ENCODE results near the gene FUNDC2. TPM values are rescaled to one million over a fixed set of nuclear protein-coding genes. Genes with fewer than 3 reads are reported as not detected.
A peak's percentile ranks its signal among the peaks of the same experiment; 100 is the strongest.

The FUNDC2 gene
- total RNA-seq, 2 experiments from 2014 or later: 83.7 to 89.0 TPM

DNA sequence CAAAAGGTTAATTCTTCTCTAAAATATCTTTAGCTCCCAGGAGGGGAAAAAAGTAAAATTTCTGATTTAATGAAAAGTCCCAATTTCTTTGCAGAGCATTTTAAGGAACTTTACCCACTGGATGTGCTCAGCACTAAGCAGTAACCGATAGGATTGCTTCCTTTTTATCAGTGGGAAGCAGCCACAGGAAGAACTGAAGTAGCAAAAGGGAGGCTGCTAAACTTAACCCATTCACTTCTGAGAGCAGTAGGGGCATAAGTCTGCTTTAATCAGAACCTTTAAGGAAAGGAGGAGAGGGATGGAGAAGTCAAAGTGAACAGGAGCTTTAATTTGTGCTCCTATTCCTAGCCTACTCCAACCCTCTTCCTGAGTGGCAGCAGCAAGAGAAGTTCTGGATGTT lies 4.1 kb upstream of the FUNDC2 start, which contains the start of gene F8:
Gene F8, minus strand, starts transcription at position 139 of the 400 bp plus-strand sequence. CDS start 171 bp downstream, outside the sequence.
- no peak within 1 kb of the TSS for H3K27ac Mint-ChIP-seq
- DNase-seq: no peak
- TF ChIP-seq, protein P1, sequence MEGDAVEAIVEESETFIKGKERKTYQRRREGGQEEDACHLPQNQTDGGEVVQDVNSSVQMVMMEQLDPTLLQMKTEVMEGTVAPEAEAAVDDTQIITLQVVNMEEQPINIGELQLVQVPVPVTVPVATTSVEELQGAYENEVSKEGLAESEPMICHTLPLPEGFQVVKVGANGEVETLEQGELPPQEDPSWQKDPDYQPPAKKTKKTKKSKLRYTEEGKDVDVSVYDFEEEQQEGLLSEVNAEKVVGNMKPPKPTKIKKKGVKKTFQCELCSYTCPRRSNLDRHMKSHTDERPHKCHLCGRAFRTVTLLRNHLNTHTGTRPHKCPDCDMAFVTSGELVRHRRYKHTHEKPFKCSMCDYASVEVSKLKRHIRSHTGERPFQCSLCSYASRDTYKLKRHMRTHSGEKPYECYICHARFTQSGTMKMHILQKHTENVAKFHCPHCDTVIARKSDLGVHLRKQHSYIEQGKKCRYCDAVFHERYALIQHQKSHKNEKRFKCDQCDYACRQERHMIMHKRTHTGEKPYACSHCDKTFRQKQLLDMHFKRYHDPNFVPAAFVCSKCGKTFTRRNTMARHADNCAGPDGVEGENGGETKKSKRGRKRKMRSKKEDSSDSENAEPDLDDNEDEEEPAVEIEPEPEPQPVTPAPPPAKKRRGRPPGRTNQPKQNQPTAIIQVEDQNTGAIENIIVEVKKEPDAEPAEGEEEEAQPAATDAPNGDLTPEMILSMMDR (IDR thresholded peaks at IDR 0.05): no peak
- H3K9me3 Mint-ChIP-seq: no peaks in the 10 kb centered on the region
- H3K4me1 Mint-ChIP-seq (ENCODE audit: low read depth): peaks cover 5% of the 10 kb centered on the region
- ChIA-PET CTCF (interaction anchor here (0.7 to 1.2 kb wide), 2 partner anchors 35 to 105 kb away, joined by 3 read pairs; no protein-coding TSS in a partner anchor), POLR2A (no interaction called here)
- H3K4me3 Mint-ChIP-seq: no peak within 1 kb of the TSS
- intact Hi-C loops (cut with micrococcal nuclease): no loop called here
- H3K27me3 Mint-ChIP-seq: no peaks in the 10 kb centered on the region
- H3K36me3 Mint-ChIP-seq (ENCODE audit: low read depth): no peaks in the 10 kb centered on the region
- no peak for ATAC-seq

GRCh38 chrX:155023907-155024833 lies 2.5 kb upstream of the FUNDC2 start:
- Mint-ChIP-seq H3K27me3 (no peaks in the 10 kb centered on the region), H3K9me3 (no peaks in the 10 kb centered on the region), H3K4me1 (ENCODE audit: low read depth) (peaks cover 14% of the 10 kb centered on the region), H3K4me3 (no peak overlapping the region), H3K27ac (no peak overlapping the region), H3K36me3 (ENCODE audit: low read depth) (no peaks in the 10 kb centered on the region)
- CTCF ChIA-PET: interaction anchor here (1.2 kb wide), 1 partner anchor 107 kb away, joined by 3 read pairs; no protein-coding TSS in a partner anchor
- TF ChIP-seq, protein P1 (IDR thresholded peaks at IDR 0.05): no peak
- ATAC-seq (no peak), DNase-seq (no peak)
- intact Hi-C loops (cut with micrococcal nuclease): no loop called here
- POLR2A ChIA-PET: no interaction called here

DNA sequence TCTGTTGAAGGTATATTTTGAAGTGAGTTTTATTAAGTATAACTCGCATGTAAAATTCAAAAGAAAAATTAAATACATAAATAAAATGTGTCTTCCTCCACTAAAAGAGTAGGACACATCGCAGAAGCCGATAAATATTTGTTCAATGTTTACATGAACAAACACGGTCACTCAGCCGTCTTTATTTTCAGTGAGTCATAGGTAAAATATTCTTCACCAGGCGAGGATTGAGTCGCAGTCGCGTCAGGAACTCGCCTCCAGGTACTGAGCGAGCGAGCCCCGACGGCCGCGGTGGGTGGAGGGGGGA lies 271 bp upstream of the FUNDC2 start:
- Mint-ChIP-seq H3K4me1 (ENCODE audit: low read depth) (peaks cover 23% of the 10 kb centered on the region), H3K27ac (peak overlapping the region; percentile 82), H3K36me3 (ENCODE audit: low read depth) (no peaks in the 10 kb centered on the region), H3K4me3 (peak overlapping the region; percentile 85), H3K9me3 (no peaks in the 10 kb centered on the region), H3K27me3 (no peaks in the 10 kb centered on the region)
- DNase-seq (no peak), ATAC-seq (no peak)
- intact Hi-C loops (cut with micrococcal nuclease): no loop called here
- ChIA-PET CTCF (no interaction called here), POLR2A (no interaction called here)
- TF ChIP-seq, protein P1 (IDR thresholded peaks at IDR 0.05): no peak

DNA sequence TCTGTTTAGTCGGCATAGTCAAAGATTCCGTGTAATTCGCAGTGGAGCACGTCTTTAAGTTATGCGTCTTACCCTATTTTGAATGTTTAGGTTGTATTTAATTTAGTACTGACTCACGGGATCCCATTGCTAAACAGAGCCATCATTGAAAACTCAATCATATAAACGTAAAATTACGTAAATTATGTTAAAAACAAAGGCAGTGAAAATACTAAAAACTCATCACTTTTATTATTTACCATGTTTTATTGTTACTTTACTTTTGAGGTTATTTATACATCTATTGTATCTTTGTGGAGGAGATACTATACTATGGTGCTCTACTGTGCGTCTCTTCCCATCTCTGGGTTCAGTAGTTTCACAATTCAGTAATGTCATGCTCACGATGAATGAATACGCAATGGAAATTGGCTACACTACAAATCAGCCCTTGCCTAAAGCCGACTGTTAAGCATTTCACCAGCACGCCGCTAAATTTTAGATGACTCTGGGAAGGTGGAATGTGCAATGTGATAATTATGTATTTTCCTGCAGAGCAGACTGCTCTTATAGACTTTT lies 944 bp downstream of the FUNDC2 start:
- TF ChIP-seq, protein P1 (IDR thresholded peaks at IDR 0.05): no peak
- intact Hi-C loops (cut with micrococcal nuclease): no loop called here
- no peaks in the 10 kb centered on the region for H3K36me3 Mint-ChIP-seq (ENCODE audit: low read depth)
- ATAC-seq: peak; percentile 34
- DNase-seq: peak; percentile 26
- H3K4me3 Mint-ChIP-seq: peak overlapping the region; percentile 85
- no peaks in the 10 kb centered on the region for H3K9me3 Mint-ChIP-seq
- H3K4me1 Mint-ChIP-seq (ENCODE audit: low read depth): peaks cover 25% of the 10 kb centered on the region
- CTCF ChIA-PET: interaction anchor here (1.1 to 1.4 kb wide), 2 partner anchors 21 to 29 kb away, joined by 3 read pairs; no protein-coding TSS in a partner anchor
- H3K27ac Mint-ChIP-seq: peak overlapping the region; percentile 95
- POLR2A ChIA-PET: interaction anchor here (1.1 kb wide), 1 partner anchor 10 kb away, joined by 3 read pairs; no protein-coding TSS in a partner anchor
- no peaks in the 10 kb centered on the region for H3K27me3 Mint-ChIP-seq

Measured in activated CD8-positive, alpha-beta T cell treated with anti-CD3 and anti-CD28 coated beads for 36 hours (primary cell).